SH-SY5Y (cell line): ENCODE data around the gene AIF1L.

Source experiments
- GATA2 ChIP-seq: IDR thresholded peaks from 2 replicates; pipeline ENCODE4 v1.6.1; 2011; ENCODE audit warnings: mild to moderate bottlenecking, low read depth, low read length
- GATA3 ChIP-seq: IDR thresholded peaks from 2 replicates; pipeline ENCODE4 v1.6.1; 2011; ENCODE audit warnings: low read depth, mild to moderate bottlenecking, low read length, moderate library complexity

DNA sequence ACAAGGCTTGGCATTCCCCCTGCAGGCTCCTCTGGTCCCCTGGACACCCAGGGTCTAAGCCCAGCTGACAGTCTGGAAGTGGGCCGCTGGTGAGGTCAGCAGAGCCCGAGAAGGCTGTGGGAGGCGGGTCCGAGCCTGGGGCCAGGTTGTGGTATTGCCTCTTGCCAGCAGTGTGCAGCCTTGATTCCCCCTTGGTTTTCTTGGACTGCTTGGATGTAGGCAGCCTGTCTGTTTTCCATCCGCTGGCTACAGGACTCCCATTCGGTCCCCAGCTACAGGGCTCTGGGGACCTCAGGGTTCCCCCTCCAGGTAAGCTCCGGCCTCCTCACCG, 1.6 kb downstream of the AIF1L start:
- no peak for TF ChIP-seq GATA2
- no peak for TF ChIP-seq GATA3
